Body of pancreas (tissue), 4 donors: ENCODE measurements around the gene CACNA2D3. TPM values are rescaled to one million over a fixed set of nuclear protein-coding genes. Genes with fewer than 3 reads are reported as not detected.

ENCODE experiments used
- ATAC-seq: fragments of 150-250 bp; one replicate; pipeline ENCODE4 v1.9.1; 2016
- DNase-seq, 4 donors: peaks; one replicate each; pipeline ENCODE4 v3.0.0-alpha.2; 2019
- H3K27ac ChIP-seq, 4 donors: fragments of 200-600 bp; sonication (generic); 1 replicate in 3 of 4; 2 replicates in 1 of 4; pipeline versions ENCODE4 v1.5.1 to v1.6.1; 2016 to 2019; ENCODE audit warnings: mild to moderate bottlenecking in 1 of 4, mixed read lengths in 1 of 4, moderate library complexity in 1 of 4
- H3K27me3 ChIP-seq, 2 donors: fragments of 200-600 bp; sonication (generic); one replicate each; pipeline ENCODE4 v1.6.0; 2016; ENCODE audit warnings: mild to moderate bottlenecking in 1 of 2
- H3K36me3 ChIP-seq, 2 donors: fragments of 200-600 bp; sonication (generic); replicated peaks in 1 of 2; 2 replicates each; pipeline ENCODE4 v1.5.1; 2016; ENCODE audit warnings: low read depth in 2 of 2; ENCODE audit not compliant: insufficient read depth in 1 of 2
- H3K4me1 ChIP-seq: fragments of 200-600 bp; sonication (generic); one replicate; pipeline ENCODE4 v1.6.0; 2016
- H3K4me3 ChIP-seq, 2 donors: fragments of 200-600 bp; sonication (generic); 1 replicate in 1 of 2; 2 replicates in 1 of 2; pipeline ENCODE4 v1.5.1; 2016 to 2019
- H3K9me3 ChIP-seq, 3 donors: fragments of 200-600 bp; sonication (generic); 1 replicate in 2 of 3; 2 replicates in 1 of 3; pipeline ENCODE4 v1.5.1; 2016
- POLR2A ChIP-seq, 3 donors: fragments of 450-650 bp; IDR thresholded peaks; one replicate each; pipeline ENCODE4 v1.6.1; 2016; ENCODE audit warnings: antibody characterized with exemption in 3 of 3, mild to moderate bottlenecking in 2 of 3
- WGBS, 2 donors: methylation state at CpG; one replicate each; pipeline ENCODE4 v1.1.5; 2017; 5-methylcytosine and 5-hydroxymethylcytosine counted together
- intact Hi-C: fragments of 100-400 bp; cut with DNase I; formaldehyde crosslinking; loops from one replicate; pipeline ENCODE4 v1.15.1; 2023
- total RNA-seq, 2 donors: library from RNA; depleted of rRNA; stranded (reverse); fragments of >200 nt; gene quantifications; one replicate each; pipeline ENCODE4 v1.1.0, GENCODE V29; 2016
- TF ChIP-seq, protein P1 (sequence below), 7 experiments: fragments of 450-650 bp in 4 of 7; fragments of 200-600 bp in 3 of 7; sonication (generic) in 3 of 7; IDR thresholded peaks; one replicate each; pipeline ENCODE4 v1.5.1; 2016 to 2019; ENCODE audit warnings: antibody characterized with exemption in 7 of 7

CACNA2D3 gene
- total RNA-seq, 2 donors from 2014 or later: not detected

DNA sequence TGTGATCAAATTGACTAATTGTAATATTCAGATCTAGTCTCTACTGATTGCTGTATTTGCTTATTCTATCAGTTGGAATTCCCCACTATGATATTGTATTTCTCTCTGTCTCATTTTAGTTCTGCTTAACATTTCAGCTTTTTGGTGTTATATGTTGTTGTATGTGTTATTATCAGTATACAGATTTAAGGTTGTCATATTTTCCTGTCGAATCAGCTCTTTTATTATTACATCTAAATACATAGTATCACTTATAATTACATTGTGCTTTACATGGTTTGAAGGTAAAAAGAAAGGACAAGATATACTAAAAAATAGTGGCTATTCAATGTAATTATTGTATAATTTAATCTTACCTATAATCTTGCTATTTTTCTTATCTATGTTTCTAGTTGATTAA is 598.3 kb downstream of the CACNA2D3 start:
- no peaks in the 10 kb centered on the region for H3K4me1 ChIP-seq
- H3K27me3 ChIP-seq: no peaks in the 10 kb centered on the region
- no peak overlapping the region for H3K27ac ChIP-seq
- no peak overlapping the region for H3K4me3 ChIP-seq
- intact Hi-C loops: no loop called here
- TF ChIP-seq, protein P1, sequence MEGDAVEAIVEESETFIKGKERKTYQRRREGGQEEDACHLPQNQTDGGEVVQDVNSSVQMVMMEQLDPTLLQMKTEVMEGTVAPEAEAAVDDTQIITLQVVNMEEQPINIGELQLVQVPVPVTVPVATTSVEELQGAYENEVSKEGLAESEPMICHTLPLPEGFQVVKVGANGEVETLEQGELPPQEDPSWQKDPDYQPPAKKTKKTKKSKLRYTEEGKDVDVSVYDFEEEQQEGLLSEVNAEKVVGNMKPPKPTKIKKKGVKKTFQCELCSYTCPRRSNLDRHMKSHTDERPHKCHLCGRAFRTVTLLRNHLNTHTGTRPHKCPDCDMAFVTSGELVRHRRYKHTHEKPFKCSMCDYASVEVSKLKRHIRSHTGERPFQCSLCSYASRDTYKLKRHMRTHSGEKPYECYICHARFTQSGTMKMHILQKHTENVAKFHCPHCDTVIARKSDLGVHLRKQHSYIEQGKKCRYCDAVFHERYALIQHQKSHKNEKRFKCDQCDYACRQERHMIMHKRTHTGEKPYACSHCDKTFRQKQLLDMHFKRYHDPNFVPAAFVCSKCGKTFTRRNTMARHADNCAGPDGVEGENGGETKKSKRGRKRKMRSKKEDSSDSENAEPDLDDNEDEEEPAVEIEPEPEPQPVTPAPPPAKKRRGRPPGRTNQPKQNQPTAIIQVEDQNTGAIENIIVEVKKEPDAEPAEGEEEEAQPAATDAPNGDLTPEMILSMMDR (IDR thresholded peaks at IDR 0.05): no peak
- TF ChIP-seq POLR2A (IDR thresholded peaks at IDR 0.05): no peak
- H3K9me3 ChIP-seq: no peaks in the 10 kb centered on the region
- no peaks in the 10 kb centered on the region for H3K36me3 ChIP-seq
- WGBS, 2 donors: 65 to 69% methylated on average over 1 of the region's 1 CpG
- DNase-seq (no peak), ATAC-seq (no peak)

DNA sequence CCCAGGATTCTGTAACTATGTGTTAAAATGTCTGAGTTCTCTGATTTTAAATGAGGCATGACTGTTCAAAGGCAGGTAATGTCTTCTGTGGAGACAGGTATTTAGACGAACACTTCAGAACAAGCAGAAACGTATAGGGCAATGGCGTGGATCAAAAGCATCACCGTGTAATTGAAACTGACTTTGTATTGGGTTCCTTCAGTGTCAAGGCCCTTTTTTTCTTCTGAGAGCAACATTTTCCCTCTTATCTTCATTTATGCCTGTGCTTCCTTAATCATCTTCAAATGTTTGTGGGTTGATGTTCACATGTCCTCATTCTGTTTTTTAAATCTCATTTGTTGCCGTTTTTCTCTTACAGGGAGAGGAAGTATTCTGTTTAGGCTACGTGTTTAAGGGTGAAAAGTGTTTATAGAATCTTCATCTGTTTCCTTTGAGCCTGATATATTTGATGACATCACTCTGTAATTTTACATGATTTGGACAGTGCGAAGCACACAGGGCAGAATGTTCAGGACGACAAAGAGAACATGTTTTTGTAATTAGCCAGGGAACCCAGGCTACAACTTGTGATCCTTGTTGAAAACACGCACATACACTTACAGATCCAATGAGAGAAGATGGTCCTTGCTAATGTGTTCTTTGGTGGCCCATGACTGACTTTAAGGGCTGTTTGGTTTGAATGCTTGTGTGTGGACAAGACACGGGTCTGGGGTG is 609.5 kb downstream of the CACNA2D3 start:
- TF ChIP-seq, protein P1 (IDR thresholded peaks at IDR 0.05): no peak
- TF ChIP-seq POLR2A (IDR thresholded peaks at IDR 0.05): no peak
- H3K27me3 ChIP-seq: no peaks in the 10 kb centered on the region
- intact Hi-C loops: no loop called here

DNA sequence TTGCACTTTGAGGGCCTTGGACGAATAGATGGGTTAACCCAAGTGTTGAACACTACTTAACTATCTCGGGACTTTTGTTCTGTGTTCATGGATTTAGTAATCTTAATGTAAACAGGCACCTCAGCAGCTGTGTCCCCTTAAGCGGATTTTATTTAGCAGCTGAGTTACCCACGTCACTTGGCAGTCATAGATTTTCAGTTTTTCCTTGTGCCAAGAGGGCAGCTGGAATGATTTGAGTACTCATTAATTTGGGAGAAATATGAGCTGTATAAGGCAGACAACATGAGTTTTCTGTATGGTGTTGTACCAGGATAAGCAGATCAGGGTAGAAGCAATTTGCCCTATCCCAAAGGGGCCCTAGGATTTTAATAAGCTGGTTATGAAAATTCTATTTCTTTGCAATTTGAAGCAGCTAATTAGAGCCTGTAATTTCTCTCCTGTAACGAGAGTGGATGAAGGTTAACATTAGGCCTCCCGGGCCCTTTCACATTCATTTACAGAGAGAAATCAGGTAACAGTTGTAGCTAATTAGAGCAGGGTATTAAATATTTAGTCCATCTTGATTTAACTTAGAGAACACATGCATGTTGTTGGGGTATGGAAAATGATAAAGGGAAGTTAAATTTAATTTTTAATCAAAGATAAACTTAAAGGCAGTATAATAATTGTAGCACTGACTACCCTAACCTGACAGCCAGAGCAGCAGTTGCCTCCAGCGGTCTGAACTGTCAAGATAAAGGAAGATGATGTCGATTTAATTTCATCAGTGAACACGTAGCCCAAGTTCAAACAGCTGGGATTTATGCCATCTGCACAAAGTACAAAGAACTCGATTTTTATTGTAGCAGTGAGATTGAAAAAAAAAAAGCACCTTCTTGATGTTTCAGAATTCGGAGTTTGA is 611.0 kb downstream of the CACNA2D3 start:
- Histone ChIP-seq H3K36me3 (no peaks in the 10 kb centered on the region), H3K9me3 (no peaks in the 10 kb centered on the region), H3K27ac (no peak overlapping the region), H3K4me1 (no peaks in the 10 kb centered on the region), H3K4me3 (no peak overlapping the region), H3K27me3 (no peaks in the 10 kb centered on the region)
- intact Hi-C loops: no loop called here
- ATAC-seq: no peak
- 31 to 34% methylated on average over 11 of the region's 11 CpGs for WGBS, 2 donors
- no peak for DNase-seq
- no peak for TF ChIP-seq POLR2A (IDR thresholded peaks at IDR 0.05)
- TF ChIP-seq, protein P1 (IDR thresholded peaks at IDR 0.05): no peak

More for the DNA sequence above, 609.5 kb downstream of the CACNA2D3 start:
- H3K4me1 ChIP-seq: no peaks in the 10 kb centered on the region
- no peak for DNase-seq
- WGBS, 2 donors: 66 to 71% methylated on average over 10 of the region's 10 CpGs
- no peak overlapping the region for H3K27ac ChIP-seq
- H3K9me3 ChIP-seq: no peaks in the 10 kb centered on the region
- ATAC-seq: no peak
- no peak overlapping the region for H3K4me3 ChIP-seq
- H3K36me3 ChIP-seq: no peaks in the 10 kb centered on the region

DNA sequence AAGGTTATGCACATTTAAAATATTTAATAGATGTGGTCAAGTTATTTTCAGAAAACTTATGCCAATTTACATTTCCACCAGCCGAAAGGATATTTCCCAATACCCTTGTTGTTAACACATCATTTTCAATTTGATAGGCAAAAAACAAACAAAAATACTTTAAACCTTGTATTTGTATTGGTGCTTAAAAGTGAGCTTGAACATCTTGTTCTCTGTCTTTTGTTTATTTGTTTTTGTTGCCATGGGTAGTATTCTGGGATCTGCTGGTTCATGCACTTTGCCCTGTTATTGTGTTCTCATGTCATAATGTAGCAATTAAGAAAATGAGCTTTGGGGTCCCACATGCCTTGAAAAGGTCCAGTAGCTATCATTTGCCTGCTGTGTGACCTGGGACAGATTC is 614.1 kb downstream of the CACNA2D3 start:
- H3K9me3 ChIP-seq: no peaks in the 10 kb centered on the region
- ATAC-seq (no peak), DNase-seq (no peak)
- 40 to 41% methylated on average over 1 of the region's 1 CpG for WGBS, 2 donors
- no peak overlapping the region for H3K4me3 ChIP-seq
- no peak overlapping the region for H3K27ac ChIP-seq
- intact Hi-C loops: no loop called here
- TF ChIP-seq, protein P1 (IDR thresholded peaks at IDR 0.05): no peak
- no peak for TF ChIP-seq POLR2A (IDR thresholded peaks at IDR 0.05)
- H3K27me3 ChIP-seq: no peaks in the 10 kb centered on the region
- H3K36me3 ChIP-seq: no peaks in the 10 kb centered on the region
- no peaks in the 10 kb centered on the region for H3K4me1 ChIP-seq
